LNCAP (cell line): Measurements from ENCODE around the gene ASPHD2.

Source experiments
- CTCF ChIP-seq: fragments of 450-650 bp; IDR thresholded peaks from 2 replicates; pipeline ENCODE4 v1.5.1; 2017; ENCODE audit warnings: mild to moderate bottlenecking

Gene ASPHD2

GRCh38 chr22:26406118-26406517 lies 22.9 kb upstream of the ASPHD2 start:
- TF ChIP-seq CTCF: no peak

- no peak for TF ChIP-seq CTCF
Observed at GRCh38 chr22:26409719-26410335, 19.2 kb upstream of the ASPHD2 start.

- TF ChIP-seq CTCF: no peak
Observed at GRCh38 chr22:26410386-26410785, 18.7 kb upstream of the ASPHD2 start.

GRCh38 chr22:26414347-26414746 lies 14.7 kb upstream of the ASPHD2 start:
- no peak for TF ChIP-seq CTCF

- TF ChIP-seq CTCF: no peak
Observed at GRCh38 chr22:26416256-26416655, 12.8 kb upstream of the ASPHD2 start.

- no peak for TF ChIP-seq CTCF
Observed at GRCh38 chr22:26416670-26417276, 12.3 kb upstream of the ASPHD2 start.

- TF ChIP-seq CTCF: no peak
Observed at GRCh38 chr22:26417406-26417805, 11.7 kb upstream of the ASPHD2 start.

GRCh38 chr22:26418620-26419019 lies 10.4 kb upstream of the ASPHD2 start:
- no peak for TF ChIP-seq CTCF
